Glomerular visceral epithelial cell (primary cell): Measurements from ENCODE around the gene SRMS.
"Not testable (repeated sequence)": the region's sequence is repeated elsewhere in the genome, so short reads cannot be mapped to it uniquely, and the experiment has no call there.

Source experiments
- DNase-seq: peaks from one replicate; pipeline ENCODE4 v3.0.0-alpha.2; 2016; ENCODE audit errors: extremely low spot score

SRMS gene

GRCh38 chr20:63525185-63525584 lies 22.4 kb downstream of the SRMS start:
- no peak for DNase-seq

GRCh38 chr20:63522981-63523611 lies 24.5 kb downstream of the SRMS start:
- no peak for DNase-seq

GRCh38 chr20:63522091-63522868 lies 25.3 kb downstream of the SRMS start:
- DNase-seq: no peak

- no peak for DNase-seq
Measured at GRCh38 chr20:63521602-63522001, 25.9 kb downstream of the SRMS start.

- peak; percentile 77 for DNase-seq
Measured at GRCh38 chr20:63520934-63521601, 26.5 kb downstream of the SRMS start.

GRCh38 chr20:63520504-63520933 lies 27.0 kb downstream of the SRMS start, which contains the start of gene PPDPF:
PPDPF (plus strand) TSS chr20:63520765; CDS start chr20:63521309, 544 bp downstream.
- peak; percentile 92 for DNase-seq

- peak; percentile 74 for DNase-seq
Measured at GRCh38 chr20:63519668-63520503, 27.7 kb downstream of the SRMS start.

- DNase-seq: no peak
Measured at GRCh38 chr20:63518946-63519667, 28.4 kb downstream of the SRMS start.

- no peak for DNase-seq
Measured at GRCh38 chr20:63518351-63518861, 29.1 kb downstream of the SRMS start.

GRCh38 chr20:63517376-63518309 lies 29.9 kb downstream of the SRMS start:
- no peak for DNase-seq

- not testable (repeated sequence) for DNase-seq
Measured at GRCh38 chr20:63514520-63514919, 33.0 kb downstream of the SRMS start.

- no peak for DNase-seq
Measured at GRCh38 chr20:63513207-63513606, 34.3 kb downstream of the SRMS start.

GRCh38 chr20:63509088-63509564 lies 38.4 kb downstream of the SRMS start:
- DNase-seq: no peak

GRCh38 chr20:63508072-63508768 lies 39.3 kb downstream of the SRMS start:
- no peak for DNase-seq

- DNase-seq: no peak
Measured at GRCh38 chr20:63507083-63507743, 40.3 kb downstream of the SRMS start.

- DNase-seq: no peak
Measured at GRCh38 chr20:63505723-63506122, 41.8 kb downstream of the SRMS start.

GRCh38 chr20:63505281-63505680 lies 42.3 kb downstream of the SRMS start:
- no peak for DNase-seq

GRCh38 chr20:63504642-63505041 lies 42.9 kb downstream of the SRMS start:
- DNase-seq: no peak
